Loucy (cell line): ENCODE measurements around the gene BSN.

Experiments
- CTCF ChIP-seq: fragments of 200-600 bp; sonication (generic); conservative IDR thresholded peaks from 2 replicates; pipeline ENCODE4 v1.5.1; 2014; ENCODE audit warnings: mild to moderate bottlenecking, antibody characterized with exemption, low read length
- EZH2phosphoT487 ChIP-seq: fragments of 200-600 bp; IDR thresholded peaks from 2 replicates; pipeline ENCODE4 v1.6.1; 2018; ENCODE audit warnings: antibody characterized with exemption, mild to moderate bottlenecking, moderate library complexity, borderline replicate concordance

DNA sequence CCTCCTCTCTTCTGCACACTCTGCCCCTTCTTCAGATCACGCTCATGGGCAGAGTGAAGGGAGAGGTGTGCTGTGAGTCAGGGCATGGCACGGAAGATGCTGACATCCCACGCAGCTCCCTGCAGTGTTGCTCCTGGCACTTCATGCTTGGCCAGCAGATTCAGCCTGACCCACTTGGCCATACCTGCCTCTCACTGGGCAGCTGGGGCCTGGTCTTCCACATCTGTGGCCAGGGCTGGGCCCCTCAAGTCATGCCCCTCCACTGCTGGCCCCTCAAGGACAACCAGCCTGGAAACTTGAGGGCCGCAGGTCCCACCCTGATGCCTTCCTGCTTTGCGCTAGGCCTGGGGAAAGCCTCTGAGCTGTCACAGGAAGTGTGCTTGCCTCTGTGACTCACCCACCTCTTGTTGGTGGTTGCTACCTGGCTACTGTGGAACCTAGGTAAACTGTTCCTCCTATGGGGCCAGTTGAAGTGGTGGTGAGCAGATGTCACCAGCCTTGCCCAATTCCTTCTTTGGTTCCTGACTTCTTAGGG is 48.7 kb downstream of the BSN start:
- no peak for TF ChIP-seq CTCF
- no peak for TF ChIP-seq EZH2phosphoT487
